NCI-H510A (cell line): ENCODE measurements around the gene BRICD5.

Experiments used
- DNase-seq: peaks from one replicate; lab custom pipeline; 2025; lab: John Stamatoyannopoulos, UW

Gene BRICD5

GRCh38 chr16:2180962-2181923 is 29.4 kb downstream of the BRICD5 start:
- DNase-seq = no peak

GRCh38 chr16:2180461-2180860 is 30.2 kb downstream of the BRICD5 start:
- DNase-seq = no peak

- no peak for DNase-seq
Measured at GRCh38 chr16:2179576-2179975, 31.1 kb downstream of the BRICD5 start.

- DNase-seq = no peak
Measured at GRCh38 chr16:2179107-2179501, 31.6 kb downstream of the BRICD5 start.

GRCh38 chr16:2178321-2179106 is 32.1 kb downstream of the BRICD5 start:
- no peak for DNase-seq

- DNase-seq = no peak
Measured at GRCh38 chr16:2177561-2177960, 33.1 kb downstream of the BRICD5 start.

GRCh38 chr16:2177101-2177500 is 33.6 kb downstream of the BRICD5 start:
- no peak for DNase-seq

GRCh38 chr16:2176047-2176446 is 34.6 kb downstream of the BRICD5 start:
- no peak for DNase-seq

GRCh38 chr16:2175454-2175853 is 35.2 kb downstream of the BRICD5 start:
- DNase-seq = no peak

GRCh38 chr16:2174396-2175131 is 36.1 kb downstream of the BRICD5 start:
- DNase-seq = no peak

- no peak for DNase-seq
Measured at GRCh38 chr16:2173916-2174315, 36.7 kb downstream of the BRICD5 start.

GRCh38 chr16:2173366-2173765 is 37.3 kb downstream of the BRICD5 start:
- no peak for DNase-seq

GRCh38 chr16:2172688-2173335 is 37.9 kb downstream of the BRICD5 start:
- DNase-seq = no peak

- DNase-seq = no peak
Measured at GRCh38 chr16:2171601-2172178, 39.0 kb downstream of the BRICD5 start.

GRCh38 chr16:2170587-2171435 is 39.9 kb downstream of the BRICD5 start:
- DNase-seq = no peak

- no peak for DNase-seq
Measured at GRCh38 chr16:2170080-2170479, 40.6 kb downstream of the BRICD5 start.

- no peak for DNase-seq
Measured at GRCh38 chr16:2167068-2167638, 43.5 kb downstream of the BRICD5 start.

GRCh38 chr16:2166263-2167067 is 44.2 kb downstream of the BRICD5 start:
- no peak for DNase-seq

- DNase-seq = no peak
Measured at GRCh38 chr16:2165861-2166260, 44.8 kb downstream of the BRICD5 start.
